Hepatic stellate cell (primary cell): ENCODE data around the gene CTAGE6.
"Not testable (repeated sequence)": the region's sequence is repeated elsewhere in the genome, so short reads cannot be mapped to it uniquely, and the experiment has no call there.

Source experiments
- DNase-seq: peaks from one replicate; pipeline ENCODE4 v3.0.0; 2011; ENCODE audit warnings: low spot score

Gene CTAGE6

GRCh38 chr7:143757596-143757995 lies at the start of gene CTAGE6:
Gene CTAGE6 (minus strand): TSS chr7:143757696. CDS start chr7:143757658, 38 bp downstream.
- DNase-seq: not testable (repeated sequence)

- not testable (repeated sequence) for DNase-seq
Observed at GRCh38 chr7:143806664-143807071, 49.2 kb upstream of the CTAGE6 start.

GRCh38 chr7:143797896-143798290 lies 40.4 kb upstream of the CTAGE6 start:
- not testable (repeated sequence) for DNase-seq

GRCh38 chr7:143797119-143797895 lies 39.8 kb upstream of the CTAGE6 start:
- DNase-seq: not testable (repeated sequence)

- DNase-seq: not testable (repeated sequence)
Observed at GRCh38 chr7:143795653-143796052, 38.2 kb upstream of the CTAGE6 start.

- not testable (repeated sequence) for DNase-seq
Observed at GRCh38 chr7:143792633-143793032, 35.1 kb upstream of the CTAGE6 start.

GRCh38 chr7:143785415-143786182 lies 28.1 kb upstream of the CTAGE6 start:
- not testable (repeated sequence) for DNase-seq

GRCh38 chr7:143779591-143779990 lies 22.1 kb upstream of the CTAGE6 start:
- DNase-seq: not testable (repeated sequence)

- DNase-seq: not testable (repeated sequence)
Observed at GRCh38 chr7:143772738-143773468, 15.4 kb upstream of the CTAGE6 start.

- DNase-seq: not testable (repeated sequence)
Observed at GRCh38 chr7:143767531-143767930, 10.0 kb upstream of the CTAGE6 start.

GRCh38 chr7:143765678-143766077 lies 8.2 kb upstream of the CTAGE6 start:
- not testable (repeated sequence) for DNase-seq

- not testable (repeated sequence) for DNase-seq
Observed at GRCh38 chr7:143763065-143763464, 5.6 kb upstream of the CTAGE6 start.

- not testable (repeated sequence) for DNase-seq
Observed at GRCh38 chr7:143745340-143745739, 12.2 kb downstream of the CTAGE6 start.

GRCh38 chr7:143737037-143737819 lies 20.3 kb downstream of the CTAGE6 start:
- peak; percentile 46 for DNase-seq

GRCh38 chr7:143735962-143736361 lies 21.5 kb downstream of the CTAGE6 start:
- DNase-seq: no peak

- DNase-seq: no peak
Observed at GRCh38 chr7:143733876-143734275, 23.6 kb downstream of the CTAGE6 start.

GRCh38 chr7:143728333-143728862 lies 29.1 kb downstream of the CTAGE6 start:
- DNase-seq: no peak

- DNase-seq: not testable (repeated sequence)
Observed at GRCh38 chr7:143727561-143727960, 29.9 kb downstream of the CTAGE6 start.

- not testable (repeated sequence) for DNase-seq
Observed at GRCh38 chr7:143726143-143726542, 31.4 kb downstream of the CTAGE6 start.

- DNase-seq: not testable (repeated sequence)
Observed at GRCh38 chr7:143720335-143720734, 37.2 kb downstream of the CTAGE6 start.

GRCh38 chr7:143715543-143716193 lies 41.8 kb downstream of the CTAGE6 start:
- not testable (repeated sequence) for DNase-seq
